Measurements from ENCODE around the gene NUDT3. TPM values are rescaled to one million over a fixed set of nuclear protein-coding genes. Genes with fewer than 3 reads are reported as not detected.

Gene NUDT3
- total RNA-seq, 2 donors from 2014 or later: 22.8 to 24.7 TPM

DNA sequence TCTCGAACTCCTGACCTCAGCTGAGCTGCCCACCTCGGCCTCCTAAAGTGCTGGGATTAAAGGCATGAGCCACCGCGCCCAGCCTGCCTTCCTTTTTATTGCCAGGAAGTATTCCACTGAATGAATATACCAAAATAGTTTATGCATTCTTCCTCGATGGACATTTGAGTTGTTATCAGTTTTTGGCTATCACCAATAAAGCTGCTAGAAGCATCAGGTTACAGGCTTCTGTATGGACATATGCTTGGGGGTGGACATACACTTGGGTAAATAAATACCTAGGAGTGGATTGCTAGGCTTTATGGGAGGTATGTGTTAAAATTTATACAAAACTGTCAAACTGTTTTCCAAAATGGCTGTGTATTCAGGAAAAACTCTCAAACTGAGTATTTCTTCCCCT, 43.4 kb upstream of the NUDT3 start:
- Mint-ChIP-seq H3K9me3 (peaks cover 39% of the 10 kb centered on the region), H3K27me3 (ENCODE audit: insufficient read depth) (no peaks in the 10 kb centered on the region), H3K4me3 (no peak overlapping the region), H3K27ac (no peak overlapping the region), H3K4me1 (no peaks in the 10 kb centered on the region), H3K36me3 (ENCODE audit: low read depth) (peaks cover 2% of the 10 kb centered on the region)
- TF ChIP-seq, protein P1, sequence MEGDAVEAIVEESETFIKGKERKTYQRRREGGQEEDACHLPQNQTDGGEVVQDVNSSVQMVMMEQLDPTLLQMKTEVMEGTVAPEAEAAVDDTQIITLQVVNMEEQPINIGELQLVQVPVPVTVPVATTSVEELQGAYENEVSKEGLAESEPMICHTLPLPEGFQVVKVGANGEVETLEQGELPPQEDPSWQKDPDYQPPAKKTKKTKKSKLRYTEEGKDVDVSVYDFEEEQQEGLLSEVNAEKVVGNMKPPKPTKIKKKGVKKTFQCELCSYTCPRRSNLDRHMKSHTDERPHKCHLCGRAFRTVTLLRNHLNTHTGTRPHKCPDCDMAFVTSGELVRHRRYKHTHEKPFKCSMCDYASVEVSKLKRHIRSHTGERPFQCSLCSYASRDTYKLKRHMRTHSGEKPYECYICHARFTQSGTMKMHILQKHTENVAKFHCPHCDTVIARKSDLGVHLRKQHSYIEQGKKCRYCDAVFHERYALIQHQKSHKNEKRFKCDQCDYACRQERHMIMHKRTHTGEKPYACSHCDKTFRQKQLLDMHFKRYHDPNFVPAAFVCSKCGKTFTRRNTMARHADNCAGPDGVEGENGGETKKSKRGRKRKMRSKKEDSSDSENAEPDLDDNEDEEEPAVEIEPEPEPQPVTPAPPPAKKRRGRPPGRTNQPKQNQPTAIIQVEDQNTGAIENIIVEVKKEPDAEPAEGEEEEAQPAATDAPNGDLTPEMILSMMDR (conservative IDR thresholded peaks at IDR 0.05): no peak
- Histone ChIP-seq H3K36me3 (ENCODE audit: control insufficient read depth, insufficient read depth, low read length) (no peaks in the 10 kb centered on the region), H3K27ac (ENCODE audit: low read depth, low read length) (no peak overlapping the region), H3K27me3 (ENCODE audit: control insufficient read depth, insufficient read depth, low read length, poor library complexity, severe bottlenecking) (no peaks in the 10 kb centered on the region), H3K9ac (ENCODE audit: extremely low read depth, low read length, poor library complexity, severe bottlenecking) (no peak overlapping the region), H3K4me1 (ENCODE audit: control insufficient read depth, insufficient read depth, low read length) (no peaks in the 10 kb centered on the region), H3K4me3 (ENCODE audit: low read length) (no peak overlapping the region), H3K9me3 (ENCODE audit: control insufficient read depth, low read length) (peaks cover 6% of the 10 kb centered on the region)
- DNase-seq: no peak
- WGBS, 2 experiments (ENCODE audit: insufficient coverage in 1 of 2, insufficient read length in 1 of 2): 89 to 93% methylated on average over 4 to 5 of the region's 5 CpGs

DNA sequence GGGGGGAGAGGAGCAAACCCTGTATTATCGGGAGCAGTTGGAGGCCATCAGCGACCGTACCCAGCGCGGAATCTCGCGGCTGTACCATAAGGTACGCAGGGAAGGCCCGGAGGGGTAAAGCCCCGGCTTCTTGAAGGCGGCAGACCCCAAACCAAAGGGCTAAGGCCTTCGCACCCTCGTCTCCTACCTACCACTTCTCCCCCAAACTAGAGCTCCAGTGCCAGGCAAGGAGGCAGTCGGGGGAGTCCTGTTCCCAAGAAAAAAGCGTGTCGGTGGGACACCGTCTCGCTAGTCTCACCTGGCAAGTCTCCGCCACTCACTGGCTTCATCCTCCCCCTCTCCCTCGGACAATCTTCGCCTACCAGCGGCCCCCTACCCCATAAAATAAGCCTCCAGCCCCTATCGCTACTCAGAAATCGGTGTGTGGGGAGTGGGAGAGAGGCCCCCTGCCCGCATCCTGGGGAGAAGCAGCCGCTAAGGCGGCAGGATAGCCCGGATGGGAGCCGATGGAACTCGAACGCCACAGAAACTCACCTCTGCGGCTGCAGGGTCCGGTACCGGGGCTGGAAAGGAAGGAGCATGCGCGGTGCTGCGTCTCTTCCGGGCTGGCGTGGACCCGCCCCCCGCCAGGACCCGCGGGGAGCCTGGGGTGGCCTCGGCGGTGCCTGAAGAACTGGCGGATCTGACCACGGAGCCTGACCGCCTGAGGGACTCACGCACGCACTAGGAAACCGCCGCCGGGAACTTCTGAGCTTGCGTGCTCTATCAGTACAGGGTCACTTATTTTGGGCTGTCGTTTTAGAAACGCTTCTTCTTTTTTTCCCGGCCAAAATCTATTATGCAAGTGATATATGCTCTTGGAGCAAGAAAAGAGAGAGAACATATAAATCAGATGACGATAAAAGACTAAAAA, 33.3 kb upstream of the NUDT3 start, which contains the start of gene RPS10:
Gene RPS10 (minus strand): TSS at position 572 of the 913 bp plus-strand sequence. CDS start 848 bp downstream, outside the sequence.
- Histone ChIP-seq H3K27ac (ENCODE audit: low read depth, low read length) (peak within 1 kb of the TSS; percentile 91), H3K4me1 (ENCODE audit: control insufficient read depth, insufficient read depth, low read length) (no peaks in the 10 kb centered on the region), H3K9me3 (ENCODE audit: control insufficient read depth, low read length) (peaks cover 12% of the 10 kb centered on the region), H3K36me3 (ENCODE audit: control insufficient read depth, insufficient read depth, low read length) (peaks cover 46% of the 10 kb centered on the region), H3K4me3 (ENCODE audit: low read length) (peak within 1 kb of the TSS; percentile 100), H3K27me3 (ENCODE audit: control insufficient read depth, insufficient read depth, low read length, poor library complexity, severe bottlenecking) (no peaks in the 10 kb centered on the region), H3K9ac (ENCODE audit: extremely low read depth, low read length, poor library complexity, severe bottlenecking) (peak within 1 kb of the TSS; percentile 100)
- Mint-ChIP-seq H3K9me3 (peaks cover 17% of the 10 kb centered on the region), H3K4me3 (peak within 1 kb of the TSS; percentile 99), H3K27ac (peak within 1 kb of the TSS; percentile 100), H3K27me3 (ENCODE audit: insufficient read depth) (no peaks in the 10 kb centered on the region), H3K36me3 (ENCODE audit: low read depth) (peaks cover 45% of the 10 kb centered on the region), H3K4me1 (peaks cover 4% of the 10 kb centered on the region)
- DNase-seq: peak; percentile 97
- WGBS, 2 experiments (ENCODE audit: insufficient coverage in 1 of 2, insufficient read length in 1 of 2): 2 to 5% methylated on average over 12 to 55 of the region's 58 CpGs
- TF ChIP-seq, protein P1 (conservative IDR thresholded peaks at IDR 0.05): no peak

DNA sequence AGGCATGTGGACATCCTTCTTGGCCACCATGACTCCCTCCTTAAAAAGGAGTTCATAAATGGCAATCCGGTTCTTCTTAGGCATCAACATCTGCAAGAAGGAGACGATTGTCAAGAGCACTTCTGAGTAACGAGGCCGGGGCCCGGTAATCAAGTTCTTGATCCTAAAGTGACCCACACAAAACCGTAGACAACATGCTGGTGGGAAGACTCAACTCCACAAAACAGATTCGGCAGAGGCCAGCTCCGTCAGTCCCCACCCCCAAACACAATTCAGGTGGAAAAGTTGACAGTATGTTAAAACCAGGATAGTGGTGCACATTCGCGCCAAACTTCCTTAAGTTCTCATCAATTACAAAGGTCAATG, 32.6 kb upstream of the NUDT3 start:
- Histone ChIP-seq H3K27ac (ENCODE audit: low read depth, low read length) (peak overlapping the region; percentile 91), H3K4me3 (ENCODE audit: low read length) (peak overlapping the region; percentile 100), H3K27me3 (ENCODE audit: control insufficient read depth, insufficient read depth, low read length, poor library complexity, severe bottlenecking) (no peaks in the 10 kb centered on the region), H3K9ac (ENCODE audit: extremely low read depth, low read length, poor library complexity, severe bottlenecking) (peak overlapping the region; percentile 100), H3K36me3 (ENCODE audit: control insufficient read depth, insufficient read depth, low read length) (peaks cover 52% of the 10 kb centered on the region), H3K9me3 (ENCODE audit: control insufficient read depth, low read length) (peaks cover 6% of the 10 kb centered on the region), H3K4me1 (ENCODE audit: control insufficient read depth, insufficient read depth, low read length) (no peaks in the 10 kb centered on the region)
- H3K27me3 Mint-ChIP-seq (ENCODE audit: insufficient read depth): no peaks in the 10 kb centered on the region
- H3K9me3 Mint-ChIP-seq: peaks cover 12% of the 10 kb centered on the region
- H3K4me1 Mint-ChIP-seq: peaks cover 4% of the 10 kb centered on the region
- 8 to 12% methylated on average over 7 to 10 of the region's 10 CpGs for WGBS, 2 experiments (ENCODE audit: insufficient coverage in 1 of 2, insufficient read length in 1 of 2)
- TF ChIP-seq, protein P1 (conservative IDR thresholded peaks at IDR 0.05): no peak
- peak overlapping the region; percentile 100 for H3K27ac Mint-ChIP-seq
- peaks cover 51% of the 10 kb centered on the region for H3K36me3 Mint-ChIP-seq (ENCODE audit: low read depth)
- peak overlapping the region; percentile 99 for H3K4me3 Mint-ChIP-seq
- DNase-seq: no peak
